Sigmoid colon (tissue), 7 donors: ENCODE measurements around the gene IRF2. TPM values are rescaled to one million over a fixed set of nuclear protein-coding genes. Genes with fewer than 3 reads are reported as not detected.

Source experiments
- DNase-seq: peaks from one replicate; pipeline ENCODE4 v3.0.0-alpha.2; 2019
- H3K27ac ChIP-seq, 4 donors: fragments of 200-600 bp; sonication (generic); one replicate each; pipeline ENCODE4 v1.5.1; 2016 to 2019; ENCODE audit warnings: mild to moderate bottlenecking in 1 of 4
- H3K27me3 ChIP-seq, 3 donors: fragments of 200-600 bp; sonication (generic); one replicate each; pipeline ENCODE4 v1.5.1; 2019; ENCODE audit warnings: mild to moderate bottlenecking in 1 of 3
- H3K36me3 ChIP-seq, 4 donors: fragments of 200-600 bp; sonication (generic); one replicate each; pipeline ENCODE4 v1.5.1; 2016 to 2019
- H3K4me1 ChIP-seq, 4 donors: fragments of 200-600 bp; sonication (generic); one replicate each; pipeline ENCODE4 v1.5.1; 2017 to 2019
- H3K4me3 ChIP-seq, 4 donors: fragments of 200-600 bp; sonication (generic); one replicate each; pipeline ENCODE4 v1.5.1; 2017 to 2019; ENCODE audit warnings: mild to moderate bottlenecking in 2 of 4, moderate library complexity in 1 of 4
- H3K9me3 ChIP-seq, 4 donors: fragments of 200-600 bp in 3 of 4; sonication (generic) in 3 of 4; one replicate each; pipeline versions ENCODE4 v1.5.1 to v1.6.1; 2013 to 2019
- EP300 ChIP-seq, 4 donors: sonication (generic); formaldehyde crosslinking; IDR thresholded peaks; one replicate each; pipeline ENCODE4 v1.6.1; 2017; ENCODE audit warnings: antibody characterized with exemption in 4 of 4
- POLR2A ChIP-seq, 2 donors: fragments of 450-650 bp; IDR thresholded peaks; one replicate each; pipeline ENCODE4 v1.6.1; 2016; ENCODE audit warnings: antibody characterized with exemption in 2 of 2, mild to moderate bottlenecking in 2 of 2, moderate library complexity in 2 of 2
- POLR2AphosphoS5 ChIP-seq, 4 donors: sonication (generic); formaldehyde crosslinking; IDR thresholded peaks; one replicate each; pipeline ENCODE4 v1.6.1; 2017; ENCODE audit warnings: antibody characterized with exemption in 4 of 4
- WGBS, 2 donors: extraction: QIAGEN DNeasy Blood & Tissue Kit; methylation state at CpG; one replicate each; pipeline ENCODE4 v1.1.7; 2013; 5-methylcytosine and 5-hydroxymethylcytosine counted together
- intact Hi-C: fragments of 100-400 bp; cut with DNase I; formaldehyde crosslinking; loops from one replicate; pipeline ENCODE4 v1.15.1; 2023
- polyA plus RNA-seq, 3 donors: library from polyadenylated mRNA; stranded (reverse); fragments of 200-250 nt; gene quantifications; one replicate each; pipeline ENCODE4 v1.2.3, GENCODE V29; 2013
- total RNA-seq, 4 donors: library from RNA; depleted of rRNA; stranded (reverse); fragments of >200 nt; gene quantifications; one replicate each; pipeline ENCODE4 v1.1.0, GENCODE V29; 2016
- TF ChIP-seq, protein P1 (sequence below), 4 experiments: fragments of 450-650 bp in 3 of 4; fragments of 200-600 bp in 1 of 4; IDR thresholded peaks; one replicate each; pipeline ENCODE4 v1.5.1; 2016 to 2019; ENCODE audit warnings: antibody characterized with exemption in 4 of 4, mild to moderate bottlenecking in 3 of 4, moderate library complexity in 2 of 4
- donor health status: healthy with polysubstance abuse.
- donor health status: Bipolar disorder and iron deficiency.
- donor health status: healthy.

Gene IRF2
- total and polyA plus RNA-seq, 7 donors, result 27.6 to 41.8 (median 31.9) TPM

DNA sequence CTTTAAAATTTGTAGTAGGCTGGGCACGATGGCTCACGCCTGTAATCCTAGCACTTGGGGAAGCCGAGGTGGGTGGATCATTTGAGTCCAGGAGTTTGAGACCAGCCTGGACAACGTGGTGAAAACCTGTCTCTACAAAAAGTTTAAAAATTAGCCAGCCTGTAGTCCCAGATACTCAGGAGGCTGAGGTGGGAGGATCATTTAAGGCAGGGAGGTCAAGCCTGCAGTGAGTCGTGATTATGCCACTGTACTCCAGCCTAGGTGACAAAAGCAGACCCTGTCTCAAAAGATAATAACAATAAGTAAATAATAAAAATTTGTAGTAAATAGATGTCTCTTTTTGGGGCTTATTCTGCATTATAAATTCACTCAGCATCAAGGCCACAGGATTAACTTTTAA is 118.5 kb downstream of the IRF2 start:
- Histone ChIP-seq H3K27ac (peak overlapping the region in 3 of 4 donors; percentile 23 to 53 (median 35)), H3K9me3 (no peaks in the 10 kb centered on the region), H3K4me3 (no peak overlapping the region), H3K4me1 (peaks cover 0 to 17% (median 0%) of the 10 kb centered on the region in 4 donors), H3K27me3 (no peaks in the 10 kb centered on the region), H3K36me3 (no peaks in the 10 kb centered on the region)
- no peak for TF ChIP-seq EP300 (IDR thresholded peaks at IDR 0.05)
- TF ChIP-seq POLR2A (IDR thresholded peaks at IDR 0.05), result no peak
- no peak for TF ChIP-seq POLR2AphosphoS5 (IDR thresholded peaks at IDR 0.05)
- TF ChIP-seq, protein P1, sequence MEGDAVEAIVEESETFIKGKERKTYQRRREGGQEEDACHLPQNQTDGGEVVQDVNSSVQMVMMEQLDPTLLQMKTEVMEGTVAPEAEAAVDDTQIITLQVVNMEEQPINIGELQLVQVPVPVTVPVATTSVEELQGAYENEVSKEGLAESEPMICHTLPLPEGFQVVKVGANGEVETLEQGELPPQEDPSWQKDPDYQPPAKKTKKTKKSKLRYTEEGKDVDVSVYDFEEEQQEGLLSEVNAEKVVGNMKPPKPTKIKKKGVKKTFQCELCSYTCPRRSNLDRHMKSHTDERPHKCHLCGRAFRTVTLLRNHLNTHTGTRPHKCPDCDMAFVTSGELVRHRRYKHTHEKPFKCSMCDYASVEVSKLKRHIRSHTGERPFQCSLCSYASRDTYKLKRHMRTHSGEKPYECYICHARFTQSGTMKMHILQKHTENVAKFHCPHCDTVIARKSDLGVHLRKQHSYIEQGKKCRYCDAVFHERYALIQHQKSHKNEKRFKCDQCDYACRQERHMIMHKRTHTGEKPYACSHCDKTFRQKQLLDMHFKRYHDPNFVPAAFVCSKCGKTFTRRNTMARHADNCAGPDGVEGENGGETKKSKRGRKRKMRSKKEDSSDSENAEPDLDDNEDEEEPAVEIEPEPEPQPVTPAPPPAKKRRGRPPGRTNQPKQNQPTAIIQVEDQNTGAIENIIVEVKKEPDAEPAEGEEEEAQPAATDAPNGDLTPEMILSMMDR (IDR thresholded peaks at IDR 0.05), result no peak
- DNase-seq, result no peak
- 67 to 78% methylated on average over 5 of the region's 5 CpGs for WGBS, 2 donors
- intact Hi-C loops, result no loop called here

DNA sequence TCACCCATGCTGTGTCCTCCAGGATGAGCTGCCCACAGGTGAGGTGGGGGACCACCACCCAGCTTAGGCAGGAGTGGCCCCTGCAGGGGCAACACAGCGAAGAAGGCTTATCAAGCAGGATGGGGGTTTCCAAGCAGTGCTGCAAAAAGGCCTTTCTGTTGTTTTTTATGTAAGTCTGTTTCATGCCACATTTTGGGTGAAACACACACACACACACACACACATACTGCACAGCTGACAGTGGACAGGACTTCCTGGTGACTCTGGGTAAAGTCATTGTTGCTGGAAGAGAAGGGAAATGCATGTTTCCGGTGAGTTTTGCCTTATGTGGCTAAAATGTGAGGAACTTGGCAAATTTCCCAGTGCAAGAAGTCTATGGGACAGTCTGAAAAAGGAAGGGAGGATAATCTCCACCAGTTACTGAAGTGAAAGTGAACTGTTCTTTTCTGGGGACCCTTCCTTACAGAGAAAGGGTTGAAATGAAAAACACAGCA is 119.2 kb downstream of the IRF2 start:
- H3K27me3 ChIP-seq, result no peaks in the 10 kb centered on the region

DNA sequence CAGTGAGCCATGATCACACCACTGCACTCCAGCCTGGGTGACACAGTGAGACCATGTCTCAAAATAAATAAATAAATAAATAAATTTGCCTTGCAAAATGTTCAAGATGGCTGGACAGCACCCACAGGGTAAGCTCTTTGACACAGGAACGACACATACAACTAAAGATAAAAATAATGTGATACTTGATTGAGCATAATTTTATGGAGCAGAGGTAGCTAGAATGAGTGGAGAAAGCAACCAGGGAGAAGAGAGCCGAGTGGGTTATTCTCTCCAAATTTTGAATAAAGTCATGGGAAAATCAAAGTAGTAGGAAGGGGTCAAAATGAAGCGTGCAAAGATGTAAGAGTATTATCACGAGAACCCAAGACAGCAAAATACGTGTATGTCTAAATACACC is 121.5 kb downstream of the IRF2 start:
- intact Hi-C loops, result no loop called here
- Histone ChIP-seq H3K36me3 (no peaks in the 10 kb centered on the region), H3K4me3 (no peak overlapping the region), H3K27ac (no peak overlapping the region), H3K9me3 (no peaks in the 10 kb centered on the region), H3K4me1 (peaks cover 0 to 12% (median 0%) of the 10 kb centered on the region in 4 donors), H3K27me3 (no peaks in the 10 kb centered on the region)
- no peak for TF ChIP-seq EP300 (IDR thresholded peaks at IDR 0.05)
- TF ChIP-seq POLR2A (IDR thresholded peaks at IDR 0.05), result no peak
- TF ChIP-seq POLR2AphosphoS5 (IDR thresholded peaks at IDR 0.05), result no peak
- TF ChIP-seq, protein P1 (IDR thresholded peaks at IDR 0.05), result no peak
- no peak for DNase-seq
- 92 to 95% methylated on average over 5 of the region's 5 CpGs for WGBS, 2 donors

More for the DNA sequence above, 119.2 kb downstream of the IRF2 start:
- intact Hi-C loops, result no loop called here
- no peaks in the 10 kb centered on the region for H3K9me3 ChIP-seq
- H3K27ac ChIP-seq, result peak overlapping the region; percentile 40 to 54 (median 52)
- no peaks in the 10 kb centered on the region for H3K36me3 ChIP-seq
- peaks cover 0 to 17% (median 0%) of the 10 kb centered on the region in 4 donors for H3K4me1 ChIP-seq
- TF ChIP-seq POLR2AphosphoS5 (IDR thresholded peaks at IDR 0.05) (peak; percentile 35 to 73 (median 56)), EP300 (IDR thresholded peaks at IDR 0.05) (no peak)
- TF ChIP-seq, protein P1 (IDR thresholded peaks at IDR 0.05), result no peak
- no peak for DNase-seq
- no peak overlapping the region for H3K4me3 ChIP-seq
- WGBS, 2 donors, result 20 to 40% methylated on average over 2 of the region's 2 CpGs

DNA sequence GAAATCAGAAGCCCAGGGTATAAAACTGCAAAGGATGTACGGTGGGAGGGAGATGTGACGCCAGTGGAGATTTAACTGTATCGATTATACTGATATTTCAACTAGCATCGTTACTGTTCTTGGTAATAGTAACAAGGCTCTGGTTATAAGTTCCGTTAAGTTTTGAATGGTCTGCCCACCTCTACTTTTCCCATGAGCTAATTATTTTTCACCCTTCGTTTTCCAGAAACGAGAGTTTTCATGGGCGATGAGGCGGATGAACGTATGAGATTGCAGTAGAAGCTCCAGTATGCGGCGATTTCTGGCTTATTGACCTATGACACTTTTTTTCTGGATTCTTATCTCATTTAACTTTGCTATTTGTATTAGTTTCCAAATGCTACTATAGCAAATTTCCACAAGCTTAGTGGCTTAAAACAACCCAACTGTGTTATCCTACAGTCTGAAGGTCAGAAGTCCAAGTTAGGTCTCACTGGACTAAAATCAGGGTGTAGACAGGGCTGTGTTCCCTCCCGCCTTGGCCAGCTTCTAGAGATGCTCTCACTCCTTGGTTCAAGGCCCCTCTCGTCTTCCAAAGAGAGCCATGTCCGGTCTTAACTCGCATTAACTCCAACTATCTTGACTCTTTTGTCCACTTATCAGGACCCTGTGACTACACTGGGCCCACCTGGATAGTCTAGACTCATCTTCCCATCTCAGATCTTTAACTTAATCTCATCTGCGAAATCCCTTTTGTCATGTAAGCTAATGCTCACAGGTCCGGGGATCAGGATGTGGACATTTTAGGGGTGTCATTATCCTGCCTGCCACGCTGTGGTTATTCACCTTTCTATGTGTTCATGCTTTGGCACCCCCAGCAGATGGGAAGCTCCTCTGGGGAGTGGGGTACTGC is 122.5 kb downstream of the IRF2 start:
- Histone ChIP-seq H3K36me3 (no peaks in the 10 kb centered on the region), H3K4me3 (no peak overlapping the region), H3K9me3 (no peaks in the 10 kb centered on the region), H3K27me3 (no peaks in the 10 kb centered on the region), H3K4me1 (peaks cover 0 to 15% (median 0%) of the 10 kb centered on the region in 4 donors), H3K27ac (no peak overlapping the region)
- intact Hi-C loops, result no loop called here
- TF ChIP-seq POLR2A (IDR thresholded peaks at IDR 0.05) (no peak), POLR2AphosphoS5 (IDR thresholded peaks at IDR 0.05) (no peak), EP300 (IDR thresholded peaks at IDR 0.05) (no peak)
- TF ChIP-seq, protein P1 (IDR thresholded peaks at IDR 0.05), result no peak
- no peak for DNase-seq
- 97% methylated on average over 19 of the region's 19 CpGs for WGBS, 2 donors
